Type B pancreatic cell (in vitro differentiated cells): ENCODE data around the gene KRTAP2-1. TPM values are rescaled to one million over a fixed set of nuclear protein-coding genes. Genes with fewer than 3 reads are reported as not detected.
"Not testable (repeated sequence)": the region's sequence is repeated elsewhere in the genome, so short reads cannot be mapped to it uniquely, and the experiment has no call there.

Source experiments
- DNase-seq: peaks from one replicate; pipeline ENCODE4 v3.0.0; 2021; ENCODE audit warnings: mixed read lengths; ENCODE audit not compliant: unreplicated experiment; ENCODE audit errors: extremely low spot score
- H3K27ac Mint-ChIP-seq: 2 replicates; pipeline ENCODE4 v1.8.0; 2021; ENCODE audit warnings: mild to moderate bottlenecking, mixed read lengths
- H3K27me3 Mint-ChIP-seq: 2 replicates; pipeline ENCODE4 v1.8.0; 2021; ENCODE audit warnings: mixed read lengths
- H3K36me3 Mint-ChIP-seq: 2 replicates; pipeline ENCODE4 v1.8.0; 2021; ENCODE audit warnings: mixed read lengths
- H3K4me1 Mint-ChIP-seq: one replicate; pipeline ENCODE4 v1.8.0; 2021; ENCODE audit warnings: mixed read lengths; ENCODE audit not compliant: unreplicated experiment
- H3K4me3 Mint-ChIP-seq: 2 replicates; pipeline ENCODE4 v1.8.0; 2021; ENCODE audit warnings: mild to moderate bottlenecking, mixed read lengths
- H3K9me3 Mint-ChIP-seq: 2 replicates; pipeline ENCODE4 v1.8.0; 2021; ENCODE audit warnings: mixed read lengths
- total RNA-seq: library from RNA; stranded (reverse); gene quantifications from 2 replicates; pipeline ENCODE4 v1.2.1, GENCODE V29; 2021; ENCODE audit warnings: low replicate concordance
- TF ChIP-seq, protein P1 (sequence below): fragments of 200-600 bp; sonication (generic); conservative IDR thresholded peaks from 2 replicates; pipeline ENCODE4 v1.5.0; 2021; ENCODE audit warnings: antibody characterized with exemption, mild to moderate bottlenecking

The KRTAP2-1 gene
- total RNA-seq, 1 donor from 2014 or later: not detected

DNA sequence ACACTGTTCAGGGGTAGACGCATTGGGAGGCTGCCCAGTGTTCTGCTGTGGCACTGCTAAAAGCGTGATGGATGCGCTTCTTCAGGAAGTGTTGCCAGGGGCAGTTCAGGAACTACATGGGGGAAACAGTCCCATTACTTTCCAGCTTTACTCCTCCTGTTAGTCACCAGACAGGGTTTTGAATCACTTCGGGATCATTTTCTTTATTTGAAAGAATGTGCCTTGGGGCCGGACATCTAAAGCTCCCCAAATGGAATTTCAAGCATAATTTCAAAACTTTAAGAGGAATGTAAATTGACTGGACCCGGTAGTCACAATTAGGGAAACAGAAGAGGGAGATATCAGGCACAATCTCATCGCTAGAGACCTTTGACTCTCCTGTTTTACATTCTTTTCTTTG lies 1.3 kb upstream of the KRTAP2-1 start:
- H3K4me3 Mint-ChIP-seq: peak overlapping the region; percentile 20
- H3K4me1 Mint-ChIP-seq: peaks cover 11% of the 10 kb centered on the region
- DNase-seq: no peak
- H3K27ac Mint-ChIP-seq: peak overlapping the region; percentile 48
- H3K27me3 Mint-ChIP-seq: no peaks in the 10 kb centered on the region
- TF ChIP-seq, protein P1, sequence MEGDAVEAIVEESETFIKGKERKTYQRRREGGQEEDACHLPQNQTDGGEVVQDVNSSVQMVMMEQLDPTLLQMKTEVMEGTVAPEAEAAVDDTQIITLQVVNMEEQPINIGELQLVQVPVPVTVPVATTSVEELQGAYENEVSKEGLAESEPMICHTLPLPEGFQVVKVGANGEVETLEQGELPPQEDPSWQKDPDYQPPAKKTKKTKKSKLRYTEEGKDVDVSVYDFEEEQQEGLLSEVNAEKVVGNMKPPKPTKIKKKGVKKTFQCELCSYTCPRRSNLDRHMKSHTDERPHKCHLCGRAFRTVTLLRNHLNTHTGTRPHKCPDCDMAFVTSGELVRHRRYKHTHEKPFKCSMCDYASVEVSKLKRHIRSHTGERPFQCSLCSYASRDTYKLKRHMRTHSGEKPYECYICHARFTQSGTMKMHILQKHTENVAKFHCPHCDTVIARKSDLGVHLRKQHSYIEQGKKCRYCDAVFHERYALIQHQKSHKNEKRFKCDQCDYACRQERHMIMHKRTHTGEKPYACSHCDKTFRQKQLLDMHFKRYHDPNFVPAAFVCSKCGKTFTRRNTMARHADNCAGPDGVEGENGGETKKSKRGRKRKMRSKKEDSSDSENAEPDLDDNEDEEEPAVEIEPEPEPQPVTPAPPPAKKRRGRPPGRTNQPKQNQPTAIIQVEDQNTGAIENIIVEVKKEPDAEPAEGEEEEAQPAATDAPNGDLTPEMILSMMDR: no peak
- H3K9me3 Mint-ChIP-seq: peaks cover 9% of the 10 kb centered on the region
- no peaks in the 10 kb centered on the region for H3K36me3 Mint-ChIP-seq

DNA sequence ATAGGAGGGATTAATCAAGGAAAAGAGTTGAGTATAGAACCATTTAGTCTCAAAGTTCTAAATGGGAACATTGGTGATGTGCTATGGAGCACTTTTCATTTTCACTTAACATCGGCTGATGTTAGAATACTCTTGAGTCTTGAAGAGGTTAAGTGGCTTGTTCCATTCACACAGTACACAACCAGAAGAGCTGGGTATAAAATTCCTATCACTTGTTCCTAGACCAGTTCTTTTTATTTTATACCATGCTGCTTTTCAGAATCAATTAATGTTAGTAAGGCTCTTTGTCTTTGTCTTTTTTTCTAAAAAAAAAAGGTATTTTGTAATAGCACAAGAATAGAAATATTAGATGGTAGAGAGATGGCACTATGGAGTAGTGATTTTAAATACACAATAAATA lies 4.2 kb downstream of the KRTAP2-1 start:
- Mint-ChIP-seq H3K4me3 (no peak overlapping the region), H3K27me3 (no peaks in the 10 kb centered on the region), H3K4me1 (no peaks in the 10 kb centered on the region), H3K27ac (no peak overlapping the region), H3K36me3 (no peaks in the 10 kb centered on the region), H3K9me3 (peaks cover 5% of the 10 kb centered on the region)
- TF ChIP-seq, protein P1: no peak
- no peak for DNase-seq

GRCh38 chr17:41040783-41041571 lies 6.1 kb downstream of the KRTAP2-1 start, which contains the start of gene KRTAP1-1:
TSS of gene KRTAP1-1 (minus strand) at chr17:41041450. CDS start at chr17:41041397, 53 bp downstream.
- DNase-seq, H3K9me3 Mint-ChIP-seq, H3K27ac Mint-ChIP-seq, H3K4me1 Mint-ChIP-seq, H3K27me3 Mint-ChIP-seq, H3K4me3 Mint-ChIP-seq, H3K36me3 Mint-ChIP-seq: not testable (repeated sequence)

DNA sequence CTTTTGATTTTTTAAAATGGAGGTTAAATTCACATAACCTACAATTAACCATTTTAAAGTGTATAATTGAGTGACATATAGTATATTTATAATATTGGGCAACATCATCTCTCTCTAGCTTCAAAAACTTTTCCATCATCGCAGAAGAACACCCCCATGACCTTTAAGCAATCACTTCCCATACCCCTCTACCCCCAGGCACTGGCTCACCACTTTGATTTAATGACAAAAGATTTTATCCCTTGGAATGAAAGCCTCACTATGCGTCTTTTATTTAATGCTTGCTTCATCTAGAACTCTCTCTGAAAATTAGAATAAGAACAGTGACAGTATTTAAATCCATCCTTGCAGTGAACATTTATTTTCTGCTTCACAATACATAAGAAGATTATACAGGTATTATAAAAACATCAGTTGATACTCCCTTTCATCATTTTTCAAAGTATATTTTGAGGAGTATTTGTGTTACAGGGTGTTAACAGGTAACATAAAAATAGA lies 9.2 kb downstream of the KRTAP2-1 start:
- no peak for DNase-seq
- no peaks in the 10 kb centered on the region for H3K4me1 Mint-ChIP-seq
- no peak overlapping the region for H3K27ac Mint-ChIP-seq
- H3K9me3 Mint-ChIP-seq: no peaks in the 10 kb centered on the region
- TF ChIP-seq, protein P1: no peak
- no peaks in the 10 kb centered on the region for H3K27me3 Mint-ChIP-seq
- no peaks in the 10 kb centered on the region for H3K36me3 Mint-ChIP-seq
- H3K4me3 Mint-ChIP-seq: no peak overlapping the region

GRCh38 chr17:41034346-41034935 lies 12.7 kb downstream of the KRTAP2-1 start, which contains the start of gene KRTAP1-3:
TSS of gene KRTAP1-3 (minus strand) at chr17:41034874. CDS start at chr17:41034821, 53 bp downstream.
- H3K36me3 Mint-ChIP-seq, H3K9me3 Mint-ChIP-seq, H3K27ac Mint-ChIP-seq, H3K27me3 Mint-ChIP-seq, H3K4me1 Mint-ChIP-seq, H3K4me3 Mint-ChIP-seq, DNase-seq: not testable (repeated sequence)

DNA sequence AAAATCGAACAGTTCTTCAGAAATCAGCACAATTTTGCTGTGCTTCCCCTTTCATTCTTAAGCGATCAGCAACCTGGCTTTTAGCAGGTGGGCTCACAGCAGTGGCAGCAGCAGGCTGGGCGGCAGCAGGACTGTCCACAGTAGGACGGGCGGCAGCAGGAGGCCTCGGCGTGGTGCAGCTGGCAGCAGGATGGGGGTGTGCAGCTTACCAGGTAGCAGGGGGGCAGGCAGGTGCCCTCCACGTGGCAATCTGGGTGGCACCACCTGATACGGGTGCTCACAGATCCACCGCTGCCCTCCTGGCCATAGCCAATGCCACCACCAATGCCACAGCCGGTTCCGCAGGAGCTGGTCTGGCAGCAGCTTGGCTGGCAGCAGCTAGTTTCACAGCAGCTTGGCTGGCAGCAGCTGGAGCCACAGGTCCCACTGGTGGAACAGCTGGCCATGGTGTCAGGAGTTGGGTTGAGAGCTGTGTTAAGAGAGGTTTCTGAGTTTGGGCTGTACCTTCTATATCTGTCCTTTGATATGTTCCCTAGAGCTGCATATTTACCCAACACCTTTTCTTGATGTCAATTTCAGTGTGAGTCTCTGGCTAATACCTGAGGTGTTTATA lies 17.4 kb downstream of the KRTAP2-1 start, which contains the start of gene KRTAP1-4:
TSS of gene KRTAP1-4 (minus strand) at position 563 of the 613 bp plus-strand sequence. CDS start at position 446, 117 bp downstream.
- H3K27ac Mint-ChIP-seq: no peak within 1 kb of the TSS
- DNase-seq: no peak
- H3K9me3 Mint-ChIP-seq: no peaks in the 10 kb centered on the region
- H3K4me1 Mint-ChIP-seq: no peaks in the 10 kb centered on the region
- H3K4me3 Mint-ChIP-seq: no peak within 1 kb of the TSS
- TF ChIP-seq, protein P1: no peak
- H3K27me3 Mint-ChIP-seq: no peaks in the 10 kb centered on the region
- no peaks in the 10 kb centered on the region for H3K36me3 Mint-ChIP-seq
